H7 (cell line): Measurements from ENCODE around the gene APLNR. TPM values are rescaled to one million over a fixed set of nuclear protein-coding genes. Genes with fewer than 3 reads are reported as not detected.

ENCODE experiments used
- DNase-seq: peaks from one replicate; pipeline ENCODE4 v3.0.0; 2012
- H3K27me3 ChIP-seq: 2 replicates; pipeline ENCODE4 v1.6.0; 2011; ENCODE audit warnings: mild to moderate bottlenecking, low read length; ENCODE audit not compliant: control insufficient read depth, insufficient read depth
- H3K36me3 ChIP-seq: replicated peaks from 2 replicates; pipeline ENCODE4 v1.5.1; 2011; ENCODE audit warnings: low read length; ENCODE audit not compliant: control insufficient read depth, insufficient read depth
- H3K4me3 ChIP-seq: 2 replicates; pipeline ENCODE4 v1.5.1; 2011; ENCODE audit warnings: low read depth, mild to moderate bottlenecking, control low read depth, low read length, moderate library complexity; ENCODE audit not compliant: insufficient read depth
- total RNA-seq: library from RNA; depleted of rRNA; stranded (reverse); fragments of >200 nt; shearing (Covaris generic); gene quantifications from 2 replicates; pipeline ENCODE4 v1.2.3, GENCODE V29; 2014

APLNR gene
- total RNA-seq, 1 experiment from 2014 or later: 3.4 TPM

DNA sequence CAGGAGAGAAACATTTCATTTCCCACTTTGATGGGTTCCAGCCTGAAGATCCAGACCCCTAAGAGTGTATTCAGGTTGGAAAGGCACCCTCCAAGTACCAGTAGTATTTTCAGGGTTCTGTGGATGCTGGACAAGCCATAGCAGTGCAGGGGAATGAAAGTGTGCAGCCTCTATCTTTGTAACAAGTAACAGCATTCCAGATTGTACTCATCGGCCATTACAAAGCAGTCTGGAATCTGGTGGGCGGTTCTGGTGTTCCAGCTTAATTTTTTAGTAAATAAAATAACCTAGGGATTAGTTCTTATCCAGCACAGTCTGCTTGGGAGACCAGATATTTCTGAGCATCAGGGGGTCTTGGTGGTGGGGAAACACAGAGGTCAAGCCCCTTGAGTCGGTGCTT is 22.6 kb downstream of the APLNR start:
- Histone ChIP-seq H3K4me3 (no peak overlapping the region), H3K27me3 (no peaks in the 10 kb centered on the region), H3K36me3 (no peaks in the 10 kb centered on the region)
- no peak for DNase-seq

DNA sequence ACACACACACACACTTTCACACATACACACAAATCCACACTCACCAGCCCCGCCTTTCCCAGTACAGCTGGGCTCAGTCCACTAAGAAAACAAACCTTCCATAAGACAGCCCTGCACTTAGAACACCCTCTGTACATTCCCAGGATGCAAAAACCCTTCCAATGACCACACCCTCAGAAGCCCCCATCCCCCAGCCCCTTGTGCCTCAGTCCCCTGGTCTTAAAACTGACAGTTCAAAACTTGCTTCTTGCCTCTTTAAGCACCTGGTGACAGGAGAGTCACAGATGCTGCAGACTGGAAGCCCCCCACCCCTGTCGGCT is 23.0 kb downstream of the APLNR start:
- Histone ChIP-seq H3K27me3 (no peaks in the 10 kb centered on the region), H3K4me3 (no peak overlapping the region), H3K36me3 (no peaks in the 10 kb centered on the region)
- DNase-seq: no peak

- peak overlapping the region; percentile 6; the same call in 1 of the 2 replicates for H3K4me3 ChIP-seq
- no peaks in the 10 kb centered on the region for H3K36me3 ChIP-seq
- DNase-seq: peak; percentile 71
- H3K27me3 ChIP-seq: no peaks in the 10 kb centered on the region
Observed at GRCh38 chr11:57213342-57214097, 23.5 kb downstream of the APLNR start.

GRCh38 chr11:57210781-57211180 is 26.3 kb downstream of the APLNR start:
- DNase-seq: no peak
- H3K27me3 ChIP-seq: no peaks in the 10 kb centered on the region
- H3K4me3 ChIP-seq: no peak overlapping the region
- H3K36me3 ChIP-seq: no peaks in the 10 kb centered on the region

- no peak for DNase-seq
- H3K27me3 ChIP-seq: no peaks in the 10 kb centered on the region
- H3K4me3 ChIP-seq: no peak overlapping the region
- H3K36me3 ChIP-seq: no peaks in the 10 kb centered on the region
Observed at GRCh38 chr11:57207168-57207567, 29.9 kb downstream of the APLNR start.

GRCh38 chr11:57205041-57205641 is 31.9 kb downstream of the APLNR start:
- DNase-seq: peak; percentile 68
- no peak overlapping the region for H3K4me3 ChIP-seq
- H3K36me3 ChIP-seq: no peaks in the 10 kb centered on the region
- H3K27me3 ChIP-seq: no peaks in the 10 kb centered on the region

DNA sequence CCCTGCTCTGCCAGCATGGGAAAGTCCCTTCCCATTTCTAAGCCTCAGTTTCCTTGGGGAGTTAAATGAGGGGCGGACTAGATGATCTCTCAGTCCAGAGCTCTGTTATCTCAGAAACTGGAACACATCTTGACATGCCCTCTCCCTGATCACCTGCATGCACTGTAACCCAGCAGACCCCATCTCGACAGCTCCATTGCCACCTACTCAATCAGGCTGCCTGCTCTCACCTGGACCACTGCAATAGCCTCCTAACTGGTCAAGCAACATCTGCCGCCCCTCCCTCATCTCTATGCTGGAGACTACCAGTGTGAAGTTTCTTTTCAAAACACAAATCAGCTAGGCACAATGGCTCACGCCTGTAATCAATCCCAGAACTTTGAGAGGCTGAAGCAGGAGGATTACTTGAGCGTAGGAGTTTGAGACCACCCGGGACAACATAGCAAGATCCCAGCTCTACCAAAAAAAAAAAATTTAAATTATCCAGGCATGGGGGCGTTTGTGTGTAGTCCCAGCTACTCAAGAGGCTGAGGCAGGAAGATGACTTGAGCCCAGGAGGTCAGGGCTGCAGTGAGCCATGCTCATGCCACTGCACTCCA is 33.1 kb downstream of the APLNR start:
- Histone ChIP-seq H3K4me3 (no peak overlapping the region), H3K27me3 (no peaks in the 10 kb centered on the region), H3K36me3 (no peaks in the 10 kb centered on the region)
- no peak for DNase-seq

GRCh38 chr11:57203359-57203758 is 33.7 kb downstream of the APLNR start:
- H3K36me3 ChIP-seq: no peaks in the 10 kb centered on the region
- DNase-seq: no peak
- H3K27me3 ChIP-seq: no peaks in the 10 kb centered on the region
- H3K4me3 ChIP-seq: no peak overlapping the region

DNA sequence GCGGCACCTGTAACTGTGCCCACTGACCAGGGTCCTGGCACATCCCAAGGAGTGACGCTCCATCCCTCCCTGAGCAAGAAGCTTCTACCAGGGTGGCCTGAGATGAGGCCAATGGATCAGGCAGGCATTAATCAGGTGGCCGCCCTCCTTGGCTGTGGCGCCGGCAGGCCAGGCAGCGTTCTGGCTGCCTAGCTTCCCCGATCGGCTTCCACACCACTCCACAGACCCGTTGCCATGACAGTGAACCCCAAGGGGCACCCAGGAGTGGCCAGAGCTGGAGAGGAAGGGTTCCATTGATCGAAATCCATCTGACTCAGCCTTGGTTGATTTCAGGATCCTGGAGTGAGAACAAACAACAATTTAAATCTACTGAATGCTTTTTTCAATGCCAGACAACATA is 34.8 kb downstream of the APLNR start:
- Histone ChIP-seq H3K27me3 (no peaks in the 10 kb centered on the region), H3K36me3 (no peaks in the 10 kb centered on the region), H3K4me3 (no peak overlapping the region)
- DNase-seq: no peak

- DNase-seq: no peak
- H3K4me3 ChIP-seq: no peak overlapping the region
Observed at GRCh38 chr11:57200917-57201316, 36.1 kb downstream of the APLNR start.

GRCh38 chr11:57199330-57199729 is 37.7 kb downstream of the APLNR start:
- Histone ChIP-seq H3K27me3 (no peaks in the 10 kb centered on the region), H3K36me3 (no peaks in the 10 kb centered on the region), H3K4me3 (no peak overlapping the region)
- no peak for DNase-seq

More at GRCh38 chr11:57200917-57201316, 36.1 kb downstream of the APLNR start:
- Histone ChIP-seq H3K27me3 (no peaks in the 10 kb centered on the region), H3K36me3 (no peaks in the 10 kb centered on the region)

DNA sequence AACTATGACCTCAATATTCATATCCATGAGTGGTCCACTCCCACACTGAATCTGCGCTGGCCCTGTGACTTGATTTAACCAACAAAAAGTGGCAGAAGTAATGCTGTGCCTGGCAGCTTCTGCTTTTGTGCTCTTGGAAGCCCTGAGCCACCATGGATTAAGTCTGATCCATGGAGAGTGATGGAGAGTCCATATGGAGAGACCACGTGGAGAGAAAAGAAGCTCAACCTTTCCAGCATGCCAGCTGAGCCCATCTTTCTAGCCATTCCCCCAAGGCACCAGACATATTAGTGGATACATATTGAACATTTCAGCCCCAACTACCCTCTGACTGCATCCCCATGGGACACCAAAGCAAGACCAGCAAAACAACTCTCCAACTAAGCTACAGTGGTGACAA is 39.3 kb downstream of the APLNR start:
- no peaks in the 10 kb centered on the region for H3K36me3 ChIP-seq
- H3K4me3 ChIP-seq: no peak overlapping the region
- H3K27me3 ChIP-seq: no peaks in the 10 kb centered on the region
- no peak for DNase-seq

GRCh38 chr11:57196596-57196995 is 40.5 kb downstream of the APLNR start:
- H3K36me3 ChIP-seq: no peaks in the 10 kb centered on the region
- no peak overlapping the region for H3K4me3 ChIP-seq
- DNase-seq: no peak
- no peaks in the 10 kb centered on the region for H3K27me3 ChIP-seq

DNA sequence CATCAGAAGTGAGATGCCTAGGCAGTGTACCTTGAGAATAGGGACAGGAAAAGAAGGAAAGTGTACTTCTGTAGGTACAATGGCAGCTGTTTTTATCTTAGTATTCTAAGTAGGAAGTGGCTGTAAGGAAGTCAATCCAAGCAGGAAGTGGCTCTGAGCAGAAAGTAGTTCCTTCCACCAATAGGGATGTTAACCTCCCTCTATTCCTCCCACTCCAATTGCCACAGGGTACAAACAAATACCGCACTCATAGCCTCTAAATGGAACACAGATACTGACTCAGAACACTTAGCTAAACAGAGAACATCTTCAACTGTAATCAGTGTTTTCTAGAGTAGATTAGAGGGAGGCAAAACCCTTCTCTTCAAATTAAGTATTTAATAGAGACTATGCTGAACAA is 44.7 kb downstream of the APLNR start:
- no peaks in the 10 kb centered on the region; the same call in 1 of the 2 replicates for H3K27me3 ChIP-seq
- no peaks in the 10 kb centered on the region for H3K36me3 ChIP-seq
- DNase-seq: no peak
- H3K4me3 ChIP-seq: no peak overlapping the region
